ENCODE results near the gene EIF4E.
"Not testable (repeated sequence)": the region's sequence is repeated elsewhere in the genome, so short reads cannot be mapped to it uniquely, and the experiment has no call there.

Gene EIF4E, protein sequence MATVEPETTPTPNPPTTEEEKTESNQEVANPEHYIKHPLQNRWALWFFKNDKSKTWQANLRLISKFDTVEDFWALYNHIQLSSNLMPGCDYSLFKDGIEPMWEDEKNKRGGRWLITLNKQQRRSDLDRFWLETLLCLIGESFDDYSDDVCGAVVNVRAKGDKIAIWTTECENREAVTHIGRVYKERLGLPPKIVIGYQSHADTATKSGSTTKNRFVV

DNA sequence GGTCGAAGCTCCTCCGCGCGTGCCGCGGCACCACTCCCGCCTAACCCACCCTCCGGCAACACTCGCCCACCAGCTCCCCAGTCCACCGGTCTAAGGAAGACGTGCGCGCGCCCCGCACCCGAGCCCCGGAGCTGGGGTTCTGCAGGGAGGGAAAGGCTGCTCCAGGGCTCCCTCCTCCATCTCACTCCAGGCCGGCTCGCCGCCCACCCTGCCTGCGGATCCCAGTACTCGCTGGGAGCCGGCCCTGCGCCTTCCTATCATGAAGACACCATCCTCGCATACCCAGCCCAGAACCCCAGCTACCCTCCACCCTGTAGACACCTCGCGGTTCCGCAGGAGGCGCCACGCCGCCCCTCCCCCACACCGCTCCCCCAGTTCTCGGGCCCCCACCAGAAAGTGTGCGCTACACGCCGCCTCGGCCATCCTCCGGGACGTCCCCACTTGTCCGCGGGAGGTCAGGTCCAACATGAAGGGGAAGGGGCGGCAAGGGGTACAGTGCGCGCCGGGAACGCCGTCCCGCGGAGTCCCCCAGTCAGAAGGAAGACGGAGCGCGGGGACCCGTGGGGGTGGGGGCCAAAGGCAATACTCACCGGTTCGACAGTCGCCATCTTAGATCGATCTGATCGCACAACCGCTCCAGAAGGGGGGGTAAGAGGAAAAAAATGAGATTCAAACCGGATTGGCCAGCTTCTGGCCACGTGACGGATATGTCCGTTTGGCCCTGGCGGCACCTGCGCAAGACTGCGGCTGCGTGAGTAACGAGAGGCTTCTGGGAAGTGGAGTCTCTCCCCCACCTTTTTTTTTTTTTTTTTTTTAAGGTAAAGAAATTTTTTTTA, at the start of gene EIF4E:
EIF4E (minus strand) TSS at position 629 of the 836 bp plus-strand sequence; CDS start at position 608, 21 bp downstream.
- peak; percentile 98 for DNase-seq

DNA sequence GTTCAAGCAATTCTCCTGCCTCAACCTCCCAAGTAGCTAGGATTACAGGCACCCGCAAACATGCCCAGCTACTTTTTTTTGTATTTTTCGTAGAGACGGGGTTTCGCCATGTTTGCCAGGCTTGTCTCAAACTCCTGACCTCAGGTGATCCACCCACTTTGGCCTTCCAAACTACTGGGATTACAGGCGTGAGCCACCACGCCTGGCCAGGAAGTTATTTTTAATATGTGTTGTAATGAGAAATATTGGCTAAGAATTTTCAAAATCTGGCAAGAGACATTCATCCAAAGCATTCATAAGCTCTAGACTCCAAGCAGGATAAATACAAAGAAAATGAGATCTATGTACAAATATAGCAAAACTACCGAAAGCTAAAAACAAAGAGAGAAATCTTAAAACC, 48.6 kb upstream of the EIF4E start:
- no peak for DNase-seq

DNA sequence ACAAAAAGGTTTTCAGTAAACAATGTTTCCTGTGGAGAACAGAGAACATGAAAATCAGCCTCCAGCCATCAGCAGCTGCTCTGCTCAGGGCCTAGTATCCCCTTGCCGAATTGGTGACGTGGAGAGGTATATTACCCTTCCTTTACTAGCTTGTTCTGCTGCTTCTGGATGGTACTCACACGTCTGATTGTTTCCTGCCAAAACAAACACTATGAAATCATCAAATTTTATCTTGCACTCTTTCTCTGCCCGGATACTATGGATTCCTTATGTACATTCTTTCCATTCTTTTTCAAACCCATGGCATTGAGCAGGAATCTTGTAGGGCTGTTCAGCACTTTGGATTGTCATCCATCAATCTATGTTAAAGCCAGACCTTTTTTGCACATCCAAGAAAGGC, 47.8 kb upstream of the EIF4E start:
- DNase-seq: no peak

GRCh38 chr4:98969878-98970785, 41.2 kb upstream of the EIF4E start:
- DNase-seq: no peak

DNA sequence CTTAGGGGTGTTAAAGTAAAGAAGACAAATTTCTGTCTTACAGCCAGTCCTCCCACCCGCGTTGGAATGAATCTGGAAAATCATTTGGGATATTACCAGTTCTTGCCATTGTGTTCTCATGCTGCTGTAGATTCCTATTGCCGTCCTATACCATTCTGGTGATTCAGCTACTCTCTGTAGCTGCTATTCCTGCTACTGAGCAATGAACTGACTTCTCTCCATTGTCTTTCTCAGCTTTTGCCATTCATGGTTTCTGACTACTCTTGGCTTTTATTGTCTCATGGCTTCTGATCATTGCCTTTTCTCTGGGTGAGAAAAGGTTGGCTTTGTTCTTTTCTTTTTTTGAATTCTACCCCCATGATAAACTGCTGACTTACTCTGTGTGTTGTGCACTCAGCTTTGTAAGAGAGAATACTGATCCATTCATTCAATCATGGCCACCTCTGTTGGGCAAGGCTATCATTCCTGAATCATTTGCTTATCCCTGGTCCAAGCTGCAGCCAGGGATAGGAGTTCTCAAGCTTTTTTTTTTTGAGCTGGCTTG, 38.9 kb upstream of the EIF4E start:
- no peak for DNase-seq

- DNase-seq: no peak
Measured at GRCh38 chr4:98966926-98967325, 38.0 kb upstream of the EIF4E start.

GRCh38 chr4:98963538-98964433, 34.9 kb upstream of the EIF4E start:
- no peak for DNase-seq

- no peak for DNase-seq
Measured at GRCh38 chr4:98961770-98962169, 32.8 kb upstream of the EIF4E start.

GRCh38 chr4:98959411-98959810, 30.5 kb upstream of the EIF4E start:
- no peak for DNase-seq

GRCh38 chr4:98958065-98958464, 29.1 kb upstream of the EIF4E start:
- DNase-seq: no peak

GRCh38 chr4:98955229-98955628, 26.3 kb upstream of the EIF4E start:
- DNase-seq: no peak

DNA sequence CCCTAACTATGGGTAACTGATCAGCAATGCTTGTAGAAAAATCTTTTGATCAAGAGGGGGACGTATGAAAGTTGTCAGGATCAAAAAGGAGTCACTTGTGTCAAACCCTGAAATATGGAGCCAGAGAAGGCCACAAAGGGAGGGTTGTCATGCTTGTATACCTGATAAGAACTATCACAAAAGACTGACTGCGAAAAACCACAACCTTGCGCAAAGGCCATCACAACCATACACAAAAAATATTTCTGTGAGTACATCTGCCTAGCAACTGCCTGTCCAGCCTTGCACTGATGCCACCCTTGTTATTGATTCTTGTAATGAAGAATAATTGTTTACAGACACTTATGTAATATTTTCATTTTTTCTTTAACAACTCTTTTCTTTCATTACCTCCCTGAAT, 22.8 kb upstream of the EIF4E start:
- no peak for DNase-seq

GRCh38 chr4:98950925-98951324, 22.0 kb upstream of the EIF4E start:
- no peak for DNase-seq

DNA sequence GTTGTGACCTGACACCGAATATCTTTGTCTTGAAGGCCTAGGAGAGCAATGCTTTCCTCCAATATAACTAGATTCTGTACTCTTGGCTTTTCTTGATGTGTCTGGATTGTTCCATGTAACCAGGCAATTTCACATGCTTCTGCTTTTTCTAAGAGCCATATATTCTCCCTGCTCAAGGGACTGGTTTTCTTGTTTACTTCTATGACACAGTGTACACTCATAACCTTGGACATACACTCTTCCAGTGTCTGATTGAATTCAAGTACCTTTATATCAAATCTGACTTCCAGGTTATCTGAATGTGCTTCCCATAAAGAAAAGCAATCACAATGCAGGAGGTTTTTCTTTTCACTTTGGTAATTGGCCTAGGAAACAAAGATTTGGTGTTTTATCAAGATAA, 17.4 kb upstream of the EIF4E start:
- no peak for DNase-seq

- DNase-seq: no peak
Measured at GRCh38 chr4:98945297-98945850, 16.4 kb upstream of the EIF4E start.

DNA sequence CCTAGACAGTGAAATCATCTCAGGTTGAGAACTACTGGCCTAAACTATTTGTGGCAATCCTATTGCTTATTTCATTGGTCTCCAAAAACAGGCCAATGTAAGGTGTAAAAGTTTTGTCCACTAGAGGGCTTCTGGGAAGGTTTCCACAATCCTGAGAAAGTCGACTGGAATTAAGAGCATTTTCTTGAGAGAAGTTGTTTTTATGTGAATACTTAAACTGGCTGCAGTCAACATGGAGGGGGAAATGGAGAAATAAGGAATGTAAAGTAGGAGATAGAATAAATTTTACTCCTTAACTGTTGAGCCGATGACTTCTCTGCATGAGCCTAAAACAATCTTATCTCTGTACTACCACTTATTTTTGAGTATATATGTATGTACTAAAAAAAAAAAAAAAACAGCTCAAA, 11.0 kb upstream of the EIF4E start:
- no peak for DNase-seq

DNA sequence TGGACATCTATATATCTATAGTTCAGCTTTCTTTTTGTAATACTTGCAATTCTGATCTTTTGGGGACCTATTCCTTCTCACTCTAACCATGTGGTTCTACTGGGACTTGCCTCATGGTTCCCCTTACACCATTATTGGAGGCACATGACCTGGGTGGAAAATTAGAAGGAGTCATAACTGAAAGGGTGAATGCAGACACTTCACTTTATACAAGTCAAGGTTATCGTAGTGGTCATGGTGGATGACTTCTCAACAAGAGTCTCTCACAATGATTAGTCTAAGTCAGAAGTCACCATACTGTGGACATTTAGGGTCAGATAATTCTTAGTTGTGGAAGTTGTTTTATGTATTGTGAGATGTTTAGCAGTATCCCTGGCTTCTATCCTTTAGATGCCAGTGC, 10.5 kb upstream of the EIF4E start:
- no peak for DNase-seq

DNA sequence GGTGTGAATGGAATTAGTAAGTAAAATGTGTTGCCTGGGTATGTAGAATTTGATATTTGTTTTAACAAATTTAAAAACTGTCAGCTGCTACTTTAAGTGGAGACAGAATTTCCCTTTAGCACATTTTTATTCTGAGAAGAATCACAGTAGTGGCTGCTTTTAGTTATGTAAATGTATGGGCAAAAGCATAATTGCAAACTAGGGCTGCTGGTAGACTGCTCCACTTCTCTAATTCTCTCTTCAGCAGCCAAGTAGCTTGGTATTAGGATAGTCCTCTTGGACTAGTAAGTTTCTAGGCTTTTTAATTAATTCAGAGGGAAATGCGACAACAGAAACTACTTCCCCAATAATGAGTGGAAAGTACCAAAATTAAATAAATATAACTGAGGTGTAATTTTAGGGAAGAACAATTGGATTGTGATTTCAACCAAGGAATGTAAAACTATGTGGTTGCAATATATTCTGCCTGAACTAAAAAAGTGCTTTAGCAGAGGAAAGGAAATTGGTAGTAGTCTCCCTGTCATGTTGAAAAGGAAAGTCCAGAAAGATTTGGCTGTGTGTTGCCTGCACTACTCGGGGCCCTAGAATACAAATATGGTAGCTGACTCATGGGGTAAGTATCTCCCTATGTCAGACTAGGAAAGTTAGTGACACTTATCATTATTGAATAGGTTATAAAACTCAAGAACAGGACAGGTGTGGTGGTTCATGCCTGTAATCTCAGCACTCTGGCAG, 9.2 kb upstream of the EIF4E start:
- DNase-seq: no peak

DNA sequence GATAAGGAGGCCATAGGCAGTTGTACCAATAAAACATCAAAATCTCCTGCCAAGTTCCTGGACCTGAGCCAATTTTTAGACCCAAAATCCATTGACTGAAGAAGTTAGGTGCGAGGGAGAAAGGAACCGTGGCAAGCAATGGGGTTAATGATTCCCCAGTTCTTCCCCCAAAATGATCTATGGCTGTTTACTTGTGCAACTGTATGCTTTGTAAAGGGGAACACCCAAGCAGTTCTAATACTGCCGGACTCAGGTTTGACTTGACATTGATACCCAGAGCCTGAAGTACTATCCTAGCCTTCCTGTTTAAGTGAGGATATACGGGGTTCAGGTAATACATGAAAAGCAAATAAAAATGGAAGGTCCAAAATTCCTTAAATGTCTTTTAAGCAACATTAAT, 6.7 kb upstream of the EIF4E start:
- DNase-seq: no peak

DNA sequence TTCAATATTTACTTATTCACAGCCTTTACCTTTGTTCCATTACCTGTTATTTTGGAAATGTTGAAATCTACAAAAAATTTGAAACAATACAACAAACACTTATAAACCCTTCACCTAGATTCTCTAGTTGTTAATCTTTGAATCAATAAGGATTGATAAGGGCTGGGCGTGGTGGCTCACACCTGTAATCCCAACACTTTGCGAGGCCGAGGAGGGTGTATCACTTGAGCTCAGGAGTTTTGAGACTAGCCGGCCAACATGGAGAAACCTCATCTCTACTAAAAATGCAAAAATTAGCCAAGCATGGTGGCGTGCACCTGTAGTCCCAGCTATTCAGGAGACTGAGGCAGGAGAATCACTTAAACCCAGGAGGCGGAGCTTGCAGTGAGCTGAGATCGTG, 5.9 kb upstream of the EIF4E start:
- not testable (repeated sequence) for DNase-seq

DNA sequence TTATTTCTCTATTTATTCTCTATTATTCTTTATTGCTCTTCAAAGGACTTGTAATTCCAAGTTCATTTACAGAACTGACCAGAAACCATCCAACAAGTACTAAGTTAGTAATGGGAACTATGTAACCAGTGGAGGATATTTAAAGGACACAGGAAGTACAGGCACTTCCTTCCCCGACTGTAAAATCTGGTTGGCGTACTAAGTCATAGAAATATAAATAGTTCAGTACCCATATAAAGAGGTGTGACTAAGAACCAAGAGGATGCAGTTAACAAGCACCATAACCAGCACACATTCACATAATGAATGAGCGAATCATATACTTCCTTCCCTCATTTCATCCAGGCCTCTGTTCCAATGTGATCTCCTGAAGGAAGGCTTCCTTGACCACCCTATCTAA, 3.6 kb upstream of the EIF4E start:
- DNase-seq: no peak
